Measurements from ENCODE around the gene DPEP1. TPM values are rescaled to one million over a fixed set of nuclear protein-coding genes. Genes with fewer than 3 reads are reported as not detected.

Gene DPEP1
- total and polyA plus RNA-seq, 2 experiments from 2014 or later: 1.7 to 2.3 TPM

- no peak for TF ChIP-seq ETS1 (IDR thresholded peaks at IDR 0.05)
- no peak for TF ChIP-seq EZH2 (IDR thresholded peaks at IDR 0.05; ENCODE audit: low read depth, unreplicated experiment)
- TF ChIP-seq EZH2phosphoT487 (IDR thresholded peaks at IDR 0.05; ENCODE audit: unreplicated experiment): no peak
- no peak for TF ChIP-seq CTCF (conservative IDR thresholded peaks at IDR 0.05; ENCODE audit: low read depth in 2 of 2)
- TF ChIP-seq NANOG (IDR thresholded peaks at IDR 0.05; ENCODE audit: borderline replicate concordance): no peak
Observed at GRCh38 chr16:89616623-89617022, 3.2 kb downstream of the DPEP1 start (continued).

- Histone ChIP-seq H3K4me2 (no peak overlapping the region), H4K20me1 (replicated peaks; ENCODE audit: insufficient read depth) (no peaks in the 10 kb centered on the region), H3F3A (replicated peaks; ENCODE audit: low read depth) (no peaks in the 10 kb centered on the region), H3K36me3 (ENCODE audit: insufficient read depth) (no peaks in the 10 kb centered on the region), H2AFZ (no peak overlapping the region), H3K4me3 (no peak overlapping the region), H3K4me1 (ENCODE audit: insufficient read depth) (no peaks in the 10 kb centered on the region; the same call in 1 of the 2 replicates), H3K27ac (ENCODE audit: low read depth) (no peak overlapping the region), H3K9me2 (ENCODE audit: insufficient read depth) (no peaks in the 10 kb centered on the region), H3K27me3 (ENCODE audit: insufficient read depth) (no peaks in the 10 kb centered on the region), H3K79me2 (replicated peaks; ENCODE audit: insufficient read depth) (no peaks in the 10 kb centered on the region)
- H3K27ac Mint-ChIP-seq: no peak overlapping the region
- ATAC-seq (no peak), DNase-seq (ENCODE audit: low spot score) (no peak)
- peaks cover 15% of the 10 kb centered on the region for H3K27me3 Mint-ChIP-seq (ENCODE audit: insufficient read depth, low read depth, poor library complexity)
- no peak overlapping the region; the same call in 2 of the 3 replicates for H3K4me3 Mint-ChIP-seq
- H3K4me1 Mint-ChIP-seq: peaks cover 15% of the 10 kb centered on the region
- TF ChIP-seq REST (IDR thresholded peaks at IDR 0.05; ENCODE audit: unreplicated experiment): no peak
- TF ChIP-seq CTCF (conservative IDR thresholded peaks at IDR 0.05; ENCODE audit: low read depth in 2 of 2): no peak
- no peak for TF ChIP-seq ZNF462 (CRISPR knock-in tag; IDR thresholded peaks at IDR 0.05)
- TF ChIP-seq CREB1 (CRISPR knock-in tag; IDR thresholded peaks at IDR 0.05; ENCODE audit: low read depth): no peak
- no peak for TF ChIP-seq POLR2AphosphoS5 (IDR thresholded peaks at IDR 0.05; ENCODE audit: low read depth)
- TF ChIP-seq ZNF114 (CRISPR knock-in tag; IDR thresholded peaks at IDR 0.05): no peak
- H3K36me3 Mint-ChIP-seq (ENCODE audit: low read depth): no peaks in the 10 kb centered on the region; the same call in 2 of the 3 replicates
- H3K9me3 Mint-ChIP-seq: peaks cover 3% of the 10 kb centered on the region; the same call in 2 of the 3 replicates
Observed at GRCh38 chr16:89617036-89617435, 3.6 kb downstream of the DPEP1 start.

All from GM23338 (cell line).